Stimulated activated naive CD4-positive, alpha-beta T cell (primary cell): ENCODE measurements around the gene MR1.

Experiments
- DNase-seq, 6 experiments: peaks; one replicate each; lab custom pipeline; 2025; lab: John Stamatoyannopoulos, UW

The MR1 gene

DNA sequence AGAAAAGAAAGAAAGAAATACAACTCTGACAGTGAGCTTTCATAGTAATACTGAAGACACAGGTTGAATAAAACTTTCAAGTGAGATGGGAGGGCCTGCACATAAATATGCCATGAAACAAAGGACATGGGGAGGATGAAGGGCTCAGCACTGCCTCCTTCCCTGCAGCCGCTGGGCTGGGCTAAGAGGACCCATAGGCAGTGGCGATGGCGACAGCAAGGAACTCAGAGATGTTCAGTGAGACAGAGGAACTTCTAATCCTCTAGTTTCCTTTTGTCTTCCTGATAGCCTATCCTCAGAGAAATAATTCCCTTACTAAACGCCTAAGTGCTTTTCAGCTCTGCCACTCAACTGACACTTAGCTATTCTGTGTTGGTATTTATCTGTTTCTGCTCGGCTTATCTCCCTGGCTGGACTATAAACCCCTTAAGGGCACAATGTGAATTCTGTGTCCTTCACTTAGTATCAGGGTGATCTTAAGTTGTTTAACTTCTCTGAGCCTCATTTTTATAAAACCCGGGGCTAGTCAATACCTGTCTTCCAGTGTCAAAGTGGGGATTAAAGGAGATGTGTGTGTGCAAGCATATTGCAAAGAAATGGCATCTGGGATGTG lies 30.3 kb downstream of the MR1 start:
- no peak for DNase-seq

GRCh38 chr1:181064702-181065101 lies 30.9 kb downstream of the MR1 start:
- no peak for DNase-seq

DNA sequence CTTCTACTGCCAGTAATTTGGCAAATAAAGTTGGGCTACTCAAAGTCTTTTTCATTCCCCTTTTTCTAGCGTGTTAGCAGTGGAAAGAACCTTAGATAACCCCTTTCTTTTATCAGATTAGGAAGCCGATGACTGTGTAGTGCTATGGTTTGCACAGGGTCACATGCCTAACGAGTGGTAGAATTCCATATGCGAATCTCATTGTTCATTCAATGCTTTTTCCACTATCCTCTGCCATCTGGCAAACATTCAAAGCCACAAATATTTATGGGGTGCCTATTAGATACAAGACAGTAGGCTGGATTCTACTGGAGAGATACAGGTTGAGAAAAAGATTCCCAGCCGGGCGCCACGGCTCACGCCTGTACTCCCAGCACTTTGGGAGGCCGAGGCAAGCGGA lies 39.9 kb downstream of the MR1 start:
- no peak for DNase-seq

- DNase-seq: no peak
Observed at GRCh38 chr1:181075766-181076350, 42.1 kb downstream of the MR1 start.

DNA sequence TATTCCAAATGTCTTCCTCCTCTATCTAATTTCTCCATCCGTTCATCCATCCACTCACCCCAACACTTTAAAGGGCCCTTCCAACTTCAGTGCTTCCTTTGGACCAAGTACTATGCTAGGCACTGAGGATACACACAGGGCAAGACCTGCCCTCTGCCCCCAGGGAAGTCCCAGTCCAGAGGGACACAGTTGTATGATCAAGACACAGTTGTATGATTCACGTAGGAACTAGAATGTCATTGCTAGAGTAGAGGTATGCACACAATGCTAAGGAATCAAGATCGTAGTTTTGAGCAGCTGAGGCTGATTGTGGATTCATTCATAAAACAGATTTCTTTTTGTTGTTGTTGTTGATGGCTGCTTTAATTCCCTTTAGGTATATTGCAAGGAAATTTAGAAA lies 43.1 kb downstream of the MR1 start:
- no peak for DNase-seq

GRCh38 chr1:181077576-181078242 lies 43.9 kb downstream of the MR1 start:
- DNase-seq: no peak

- no peak for DNase-seq
Observed at GRCh38 chr1:181079382-181079781, 45.6 kb downstream of the MR1 start.

GRCh38 chr1:181079920-181080319 lies 46.1 kb downstream of the MR1 start:
- DNase-seq: no peak

DNA sequence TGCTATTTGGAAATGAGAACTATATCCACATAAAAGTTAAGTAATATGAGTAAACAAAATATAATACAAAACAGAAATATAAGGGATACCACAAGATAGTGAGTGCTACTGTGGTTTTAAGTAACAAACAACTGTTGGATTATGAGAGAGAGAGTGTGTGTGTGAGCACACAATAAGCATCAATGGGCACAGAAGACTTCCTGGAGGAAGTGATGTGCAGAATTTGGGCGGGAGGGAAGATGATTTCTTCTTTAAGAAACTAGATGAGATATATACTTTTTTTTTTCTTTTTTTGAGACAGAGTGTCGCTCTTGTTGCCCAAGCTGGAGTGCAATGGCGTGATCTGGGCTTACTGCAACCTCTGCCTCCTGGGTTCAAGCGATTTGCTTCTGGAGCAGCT lies 46.8 kb downstream of the MR1 start:
- no peak for DNase-seq

DNA sequence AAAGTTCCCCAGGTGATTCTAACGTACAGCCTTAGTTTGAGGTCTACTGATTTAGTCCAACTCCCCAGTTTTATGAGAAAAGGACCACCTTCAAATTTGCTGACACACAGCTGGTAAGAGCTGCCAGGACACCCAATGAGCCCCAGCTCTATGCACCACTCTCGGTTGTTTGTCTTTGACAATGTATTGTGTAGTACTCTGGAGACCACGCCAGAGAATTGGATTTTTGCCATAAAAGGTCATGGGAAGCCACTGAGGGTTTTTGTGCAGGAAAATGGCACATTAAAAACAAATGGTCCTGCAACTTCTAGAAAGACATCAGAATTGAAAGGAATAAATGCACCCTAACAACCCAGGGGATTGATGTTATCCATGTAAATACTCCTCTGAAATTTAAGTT lies 47.6 kb downstream of the MR1 start:
- DNase-seq: no peak

DNA sequence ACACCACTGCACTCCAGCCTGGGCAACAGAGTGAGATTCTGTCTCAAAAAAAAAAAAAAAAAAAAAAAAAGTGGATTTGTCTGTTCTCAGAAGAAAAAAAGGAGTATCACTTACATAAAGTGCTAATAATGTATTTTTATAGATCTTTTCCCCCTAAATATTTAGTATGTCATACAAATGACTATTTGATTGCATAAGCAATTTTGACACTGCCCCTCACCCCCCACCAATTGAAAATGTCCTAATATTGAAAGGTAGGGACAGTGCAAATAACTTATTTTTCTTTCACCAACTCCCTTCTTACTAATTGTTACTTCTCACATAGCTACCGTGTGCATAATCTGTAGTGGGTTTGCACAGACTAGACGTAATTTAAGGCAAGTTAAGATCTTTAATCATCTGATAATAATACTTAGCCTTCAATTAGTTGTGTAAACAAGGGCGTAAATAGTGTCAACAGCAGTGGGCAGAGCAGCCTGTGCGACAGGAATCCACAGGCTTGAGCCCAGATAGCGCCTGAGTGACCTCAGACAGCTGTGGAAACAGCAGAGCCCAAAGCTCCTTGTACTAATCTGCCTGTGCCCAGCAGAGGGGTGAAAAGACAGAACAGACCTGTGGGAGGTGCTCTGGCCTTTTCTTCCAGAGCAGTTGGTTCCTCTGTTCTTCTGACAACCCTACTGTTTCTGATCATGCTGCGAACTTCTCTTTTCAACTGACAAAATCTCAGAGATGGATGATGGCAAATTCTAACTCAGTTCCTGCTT lies 50.2 kb downstream of the MR1 start:
- DNase-seq: peak; percentile 10 to 70 (median 46)

- no peak for DNase-seq
Observed at GRCh38 chr1:181084606-181084969, 50.8 kb downstream of the MR1 start.

DNA sequence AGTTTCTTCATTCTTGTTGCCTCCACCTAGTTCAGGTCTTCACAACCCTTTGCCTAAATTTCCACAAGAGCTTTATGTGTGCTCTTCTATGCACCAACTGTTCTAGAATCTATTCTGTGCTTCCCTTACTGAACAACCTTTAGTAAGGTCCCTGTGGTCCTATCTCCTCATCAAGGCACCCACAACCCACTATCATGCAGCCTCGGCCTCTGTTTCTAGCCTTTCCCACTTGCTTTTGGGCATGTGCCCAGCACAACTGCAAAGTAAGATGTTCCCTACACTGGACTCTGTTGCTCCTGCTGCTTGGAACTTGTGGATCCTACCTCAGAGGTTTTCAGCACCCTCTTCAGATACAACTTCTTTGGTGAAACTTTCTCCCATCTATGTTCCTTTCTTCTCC lies 52.3 kb downstream of the MR1 start:
- DNase-seq: no peak

DNA sequence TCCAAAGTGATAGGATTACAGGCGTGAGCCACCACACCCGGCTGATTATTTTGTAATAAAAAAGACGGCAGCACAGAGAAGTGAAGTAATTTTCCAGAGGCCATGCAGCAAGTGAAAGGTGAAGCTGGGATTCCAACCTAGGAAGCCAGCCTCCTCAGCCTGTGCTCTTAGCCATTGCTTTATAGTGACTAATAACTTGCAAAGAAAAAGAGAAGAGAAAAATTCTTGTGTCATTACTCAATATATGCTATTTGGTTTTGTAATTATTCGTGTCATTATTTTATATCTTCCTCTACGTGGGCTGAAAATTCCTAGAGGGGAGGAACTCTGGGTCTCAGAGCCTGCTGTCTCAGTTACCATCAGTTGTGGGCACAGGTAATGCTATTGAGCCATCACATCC lies 53.1 kb downstream of the MR1 start:
- no peak for DNase-seq

DNA sequence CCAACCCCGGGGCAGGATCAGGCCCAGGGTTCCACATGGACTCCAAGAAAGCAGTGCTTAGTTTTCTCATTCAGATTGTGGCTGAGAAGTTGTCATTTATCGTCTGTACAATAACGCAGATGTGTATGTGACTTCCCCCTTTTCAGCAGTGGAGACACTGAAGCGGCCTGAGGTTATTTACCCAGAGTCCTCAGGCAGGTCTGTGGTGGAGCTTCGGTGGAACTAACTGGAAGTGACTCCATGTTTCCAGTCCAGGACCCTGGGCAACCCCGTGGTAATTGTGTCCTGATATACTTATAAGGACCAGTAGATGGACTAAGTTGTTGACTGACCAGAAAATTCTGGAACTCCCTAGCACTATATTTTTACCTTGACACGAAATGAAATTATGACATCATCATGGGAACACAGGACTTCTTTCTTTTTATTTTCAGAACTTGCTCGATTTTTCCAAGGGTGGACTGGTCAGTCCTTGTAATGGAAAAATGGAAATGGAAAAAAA lies 53.7 kb downstream of the MR1 start:
- no peak for DNase-seq

DNA sequence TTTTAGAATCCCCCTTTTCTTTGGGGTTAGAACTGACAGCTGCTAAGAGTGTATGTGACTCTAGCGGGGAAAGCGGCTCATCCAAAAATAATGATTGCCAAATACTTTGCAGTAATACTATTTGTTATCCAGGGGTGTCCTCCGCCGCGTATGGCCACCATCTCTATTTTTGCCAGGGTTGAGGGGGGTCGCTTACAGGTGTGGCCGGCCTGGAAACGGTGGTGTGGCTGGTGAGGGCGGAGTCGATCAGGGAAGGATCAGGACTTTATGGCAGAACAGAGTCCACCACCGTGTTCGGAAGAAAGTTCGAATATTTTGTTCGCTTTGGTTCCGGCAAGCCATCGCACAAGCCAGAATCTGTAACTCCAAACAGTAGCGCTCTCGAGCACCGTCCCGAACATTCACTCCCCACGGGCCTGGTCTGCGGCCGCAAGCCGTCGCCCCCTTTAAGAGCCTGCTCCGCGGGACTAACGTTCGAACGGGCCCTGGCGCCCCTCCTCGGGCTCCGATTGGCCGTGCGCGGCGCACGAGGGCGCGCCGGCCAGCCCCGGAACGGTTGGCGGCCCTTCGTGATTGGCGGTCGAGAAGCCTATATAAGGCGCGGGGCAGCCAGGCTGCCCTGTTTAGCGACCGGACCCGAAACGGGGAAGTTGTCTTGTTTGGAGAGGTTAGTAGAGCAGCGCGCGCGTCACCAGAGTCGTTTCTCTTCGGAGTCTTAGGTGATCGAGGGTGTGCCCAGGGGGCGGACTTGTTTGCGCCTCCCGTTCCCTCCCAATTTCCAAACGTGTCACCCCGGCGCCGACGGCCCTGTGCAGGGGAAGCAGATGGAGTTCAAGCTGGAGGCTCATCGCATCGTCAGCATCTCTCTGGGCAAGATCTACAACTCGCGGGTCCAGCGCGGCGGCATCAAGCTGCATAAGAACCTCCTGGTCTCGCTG lies 54.6 kb downstream of the MR1 start, which contains the start of gene IER5:
TSS of gene IER5 (plus strand) at position 622 of the 938 bp plus-strand sequence. CDS start at position 825, 203 bp downstream.
- DNase-seq: peak; percentile 90 to 94 (median 92)

GRCh38 chr1:181089017-181089675 lies 55.4 kb downstream of the MR1 start:
- DNase-seq: peak in 2 of 6 experiments; percentile 39 to 42

- peak; percentile 55 to 81 (median 70) for DNase-seq
Observed at GRCh38 chr1:181089676-181090544, 56.1 kb downstream of the MR1 start.

DNA sequence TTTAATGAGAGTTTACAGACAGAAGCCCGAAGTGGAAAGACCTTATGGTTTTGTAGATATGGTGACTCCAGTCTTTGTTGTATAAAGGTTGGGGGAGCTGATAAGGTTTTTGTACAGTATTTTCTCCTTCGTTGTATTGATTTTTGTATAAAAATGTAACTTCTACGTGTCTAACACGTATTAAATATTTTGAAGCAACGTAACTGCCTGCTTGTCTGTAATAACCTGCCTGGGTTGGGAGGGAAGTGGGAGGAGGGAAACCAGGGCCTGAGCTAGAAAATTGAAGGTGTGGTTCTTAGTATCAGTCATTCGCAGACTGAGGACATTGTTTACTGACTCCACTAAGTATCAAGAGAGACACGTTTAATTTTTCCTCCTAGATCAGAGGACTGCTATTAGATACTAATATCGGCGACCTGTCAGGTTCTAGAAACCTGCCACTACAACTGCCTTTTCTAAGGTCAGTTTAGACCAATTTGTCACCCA lies 56.9 kb downstream of the MR1 start:
- DNase-seq: peak in 5 of 6 experiments; percentile 15 to 32 (median 25)
